ENCODE measurements around the gene POLR1G. TPM values are rescaled to one million over a fixed set of nuclear protein-coding genes. Genes with fewer than 3 reads are reported as not detected.
"Not testable (repeated sequence)": the region's sequence is repeated elsewhere in the genome, so short reads cannot be mapped to it uniquely, and the experiment has no call there.

POLR1G gene
- total and polyA plus RNA-seq, 8 donors = 0.55 to 7.2 (median 2.8) TPM; not detected in 2

- intact Hi-C loops (cut with DNase I; ENCODE audit: low total_unique reads) = no loop called here
- no peaks in the 10 kb centered on the region for H3K9me3 ChIP-seq
- DNase-seq = peak; percentile 98 to 99
- H3K36me3 ChIP-seq = peaks cover 9 to 35% (median 28%) of the 10 kb centered on the region in 4 donors
- H3K27ac ChIP-seq = peak within 1 kb of the TSS; percentile 92 to 94 (median 93)
- H3K4me3 ChIP-seq = peak within 1 kb of the TSS; percentile 50 to 64 (median 56)
- H3K27me3 ChIP-seq = peaks cover 0 to 8% (median 0%) of the 10 kb centered on the region in 3 donors
- WGBS, 5 donors = 0 to 1% (median 0%) methylated on average over 35 to 37 of the region's 37 CpGs
- peaks cover 24 to 67% (median 45%) of the 10 kb centered on the region in 4 donors for H3K4me1 ChIP-seq
- TF ChIP-seq CTCF (IDR thresholded peaks at IDR 0.05) (no peak), EP300 (IDR thresholded peaks at IDR 0.05) (no peak), POLR2A (IDR thresholded peaks at IDR 0.05) (peak in 2 of 4 donors; percentile 44 to 74), POLR2AphosphoS5 (IDR thresholded peaks at IDR 0.05) (peak in 2 of 3 donors; percentile 86 to 90)
Measured at GRCh38 chr19:45423589-45424190, 17.2 kb downstream of the POLR1G start, which contains the start of gene ERCC1. ERCC1 (minus strand) TSS chr19:45423917; CDS start chr19:45423374, 543 bp downstream.

- Histone ChIP-seq H3K27ac (peak overlapping the region; percentile 92 to 94 (median 93)), H3K4me1 (peaks cover 28 to 68% (median 49%) of the 10 kb centered on the region in 4 donors), H3K36me3 (peaks cover 2 to 28% (median 21%) of the 10 kb centered on the region in 4 donors), H3K9me3 (no peaks in the 10 kb centered on the region), H3K27me3 (peaks cover 0 to 13% (median 0%) of the 10 kb centered on the region in 3 donors), H3K4me3 (peak overlapping the region; percentile 50 to 64 (median 56))
- 7 to 12% (median 9%) methylated on average over 24 of the region's 24 CpGs for WGBS, 5 donors
- TF ChIP-seq POLR2A (IDR thresholded peaks at IDR 0.05) (no peak), POLR2AphosphoS5 (IDR thresholded peaks at IDR 0.05) (peak in 2 of 3 donors; percentile 35 to 84)
- DNase-seq = peak; percentile 62 to 80
- intact Hi-C loops (cut with DNase I; ENCODE audit: low total_unique reads) = no loop called here
Measured at GRCh38 chr19:45424191-45425058, 18.0 kb downstream of the POLR1G start.

GRCh38 chr19:45428384-45429231 is 22.2 kb downstream of the POLR1G start:
- peak overlapping the region; percentile 41 to 48 (median 45) for H3K4me3 ChIP-seq
- H3K27ac ChIP-seq = peak overlapping the region in 4 of 5 donors; percentile 53 to 86 (median 76)
- WGBS, 5 donors = 1 to 3% (median 2%) methylated on average over 35 to 73 of the region's 73 CpGs
- peaks cover 19 to 44% (median 31%) of the 10 kb centered on the region in 4 donors for H3K4me1 ChIP-seq
- peaks cover 0 to 13% (median 0%) of the 10 kb centered on the region in 3 donors for H3K27me3 ChIP-seq
- TF ChIP-seq EP300 (IDR thresholded peaks at IDR 0.05) (no peak), POLR2A (IDR thresholded peaks at IDR 0.05) (no peak), POLR2AphosphoS5 (IDR thresholded peaks at IDR 0.05) (peak in 1 of 3 donors; percentile 33), CTCF (IDR thresholded peaks at IDR 0.05) (peak in 2 of 7 experiments; percentile 7 to 36)
- intact Hi-C loops (cut with DNase I; ENCODE audit: low total_unique reads) = no loop called here
- no peaks in the 10 kb centered on the region for H3K9me3 ChIP-seq
- no peaks in the 10 kb centered on the region for H3K36me3 ChIP-seq
- DNase-seq = peak; percentile 38 to 82

- peaks cover 0 to 13% (median 0%) of the 10 kb centered on the region in 3 donors for H3K27me3 ChIP-seq
- H3K4me3 ChIP-seq; intact Hi-C loops (cut with DNase I; ENCODE audit: low total_unique reads); H3K36me3 ChIP-seq; DNase-seq; H3K9me3 ChIP-seq: not testable (repeated sequence)
- peaks cover 10 to 36% (median 25%) of the 10 kb centered on the region in 4 donors for H3K4me1 ChIP-seq
- H3K27ac ChIP-seq = peak overlapping the region in 2 of 5 donors; percentile 75 to 86
- 59 to 79% (median 65%) methylated on average over 11 of the region's 11 CpGs for WGBS, 5 donors
Measured at GRCh38 chr19:45429896-45430295, 23.5 kb downstream of the POLR1G start.

GRCh38 chr19:45431008-45431407 is 24.6 kb downstream of the POLR1G start:
- WGBS, 5 donors = 51 to 63% (median 58%) methylated on average over 9 of the region's 9 CpGs
- Histone ChIP-seq H3K27me3 (peaks cover 0 to 13% (median 0%) of the 10 kb centered on the region in 3 donors), H3K27ac (peak overlapping the region in 1 of 5 donors; percentile 86), H3K4me1 (peaks cover 10 to 27% (median 19%) of the 10 kb centered on the region in 4 donors)
- intact Hi-C loops (cut with DNase I; ENCODE audit: low total_unique reads); H3K4me3 ChIP-seq; H3K36me3 ChIP-seq; H3K9me3 ChIP-seq; DNase-seq: not testable (repeated sequence)

- Histone ChIP-seq H3K27me3 (peaks cover 0 to 13% (median 0%) of the 10 kb centered on the region in 3 donors), H3K4me1 (peaks cover 10 to 20% (median 16%) of the 10 kb centered on the region in 4 donors)
- H3K9me3 ChIP-seq; DNase-seq; H3K4me3 ChIP-seq; H3K36me3 ChIP-seq; H3K27ac ChIP-seq; intact Hi-C loops (cut with DNase I; ENCODE audit: low total_unique reads): not testable (repeated sequence)
- 82 to 93% (median 89%) methylated on average over 8 of the region's 8 CpGs for WGBS, 5 donors
Measured at GRCh38 chr19:45432543-45432942, 26.1 kb downstream of the POLR1G start.

Data from stomach (tissue), 9 donors.